ENCODE results near the gene RPL29.

Gene RPL29

GRCh38 chr3:51966016-51966415 lies 29.7 kb downstream of the RPL29 start:
- no peak for DNase-seq (ENCODE audit: low read depth in 2 of 2, low spot score in 1 of 2)

GRCh38 chr3:51964521-51964920 lies 31.2 kb downstream of the RPL29 start:
- no peak for DNase-seq (ENCODE audit: low read depth in 2 of 2, low spot score in 1 of 2)

GRCh38 chr3:51963951-51964451 lies 31.7 kb downstream of the RPL29 start:
- DNase-seq (ENCODE audit: low read depth in 2 of 2, low spot score in 1 of 2) = no peak

- DNase-seq (ENCODE audit: low read depth in 2 of 2, low spot score in 1 of 2) = no peak
Observed at GRCh38 chr3:51962854-51963530, 32.7 kb downstream of the RPL29 start.

- no peak for DNase-seq (ENCODE audit: low read depth in 2 of 2, low spot score in 1 of 2)
Observed at GRCh38 chr3:51961602-51962569, 33.8 kb downstream of the RPL29 start.

GRCh38 chr3:51961011-51961410 lies 34.7 kb downstream of the RPL29 start:
- no peak for DNase-seq (ENCODE audit: low read depth in 2 of 2, low spot score in 1 of 2)

- no peak for DNase-seq (ENCODE audit: low read depth in 2 of 2, low spot score in 1 of 2)
Observed at GRCh38 chr3:51960386-51960785, 35.3 kb downstream of the RPL29 start.

- no peak for DNase-seq (ENCODE audit: low read depth in 2 of 2, low spot score in 1 of 2)
Observed at GRCh38 chr3:51959651-51960050, 36.0 kb downstream of the RPL29 start.

GRCh38 chr3:51958603-51959521 lies 36.8 kb downstream of the RPL29 start:
- no peak for DNase-seq (ENCODE audit: low read depth in 2 of 2, low spot score in 1 of 2)

- no peak for DNase-seq (ENCODE audit: low read depth in 2 of 2, low spot score in 1 of 2)
Observed at GRCh38 chr3:51957520-51958205, 38.0 kb downstream of the RPL29 start.

- DNase-seq (ENCODE audit: low read depth in 2 of 2, low spot score in 1 of 2) = no peak
Observed at GRCh38 chr3:51955893-51956770, 39.6 kb downstream of the RPL29 start.

GRCh38 chr3:51955175-51955892 lies 40.4 kb downstream of the RPL29 start, which contains the start of gene GPR62:
Gene GPR62 (plus strand): TSS chr3:51955381. CDS start chr3:51955653, 272 bp downstream.
- no peak for DNase-seq (ENCODE audit: low read depth in 2 of 2, low spot score in 1 of 2)

GRCh38 chr3:51954713-51955112 lies 41.0 kb downstream of the RPL29 start:
- DNase-seq (ENCODE audit: low read depth in 2 of 2, low spot score in 1 of 2) = no peak

GRCh38 chr3:51954105-51954504 lies 41.6 kb downstream of the RPL29 start:
- no peak for DNase-seq (ENCODE audit: low read depth in 2 of 2, low spot score in 1 of 2)

GRCh38 chr3:51953445-51953844 lies 42.2 kb downstream of the RPL29 start:
- no peak for DNase-seq (ENCODE audit: low read depth in 2 of 2, low spot score in 1 of 2)

GRCh38 chr3:51950899-51951298 lies 44.8 kb downstream of the RPL29 start:
- DNase-seq (ENCODE audit: low read depth in 2 of 2, low spot score in 1 of 2) = no peak

- DNase-seq (ENCODE audit: low read depth in 2 of 2, low spot score in 1 of 2) = no peak
Observed at GRCh38 chr3:51949121-51949520, 46.6 kb downstream of the RPL29 start.

GRCh38 chr3:51948016-51948580 lies 47.6 kb downstream of the RPL29 start:
- DNase-seq (ENCODE audit: low read depth in 2 of 2, low spot score in 1 of 2) = no peak
